ENCODE results near the gene GALNT9. TPM values are rescaled to one million over a fixed set of nuclear protein-coding genes. Genes with fewer than 3 reads are reported as not detected.
A peak's percentile ranks its signal among the peaks of the same experiment; 100 is the strongest.

Gene GALNT9
- polyA plus RNA-seq, 1 donor from 2014 or later = 13.5 TPM

GRCh38 chr12:132247718-132248452 lies 81.5 kb downstream of the GALNT9 start:
- Histone ChIP-seq H3K4me3 (ENCODE audit: low read length) (no peak overlapping the region), H3K27me3 (ENCODE audit: insufficient read depth, low read depth, low read length) (no peaks in the 10 kb centered on the region), H3K9me3 (ENCODE audit: low read length) (no peaks in the 10 kb centered on the region), H4K20me1 (ENCODE audit: insufficient read depth) (no peaks in the 10 kb centered on the region), H3K36me3 (ENCODE audit: insufficient read depth, low read length) (no peaks in the 10 kb centered on the region), H2AFZ (ENCODE audit: low read depth, low read length) (no peak overlapping the region), H3F3A (ENCODE audit: insufficient read depth, low read length, poor library complexity, severe bottlenecking) (peaks cover 8% of the 10 kb centered on the region), H3K27ac (ENCODE audit: low read length) (peak overlapping the region; percentile 82), H3K4me2 (ENCODE audit: low read length) (no peak overlapping the region), H3K9me2 (ENCODE audit: insufficient read depth, low read length) (no peaks in the 10 kb centered on the region), H3K9ac (ENCODE audit: low read length) (peak overlapping the region; percentile 53), H3K79me2 (replicated peaks; ENCODE audit: insufficient read depth, low read length) (no peaks in the 10 kb centered on the region)
- TF ChIP-seq MXI1 (conservative IDR thresholded peaks at IDR 0.05; ENCODE audit: poor library complexity, severe bottlenecking) = no peak
- TF ChIP-seq EZH2 (IDR thresholded peaks at IDR 0.05; ENCODE audit: borderline replicate concordance, insufficient read depth, low read length, poor library complexity, severe bottlenecking) = no peak
- TF ChIP-seq RAD21 (conservative IDR thresholded peaks at IDR 0.05) = no peak
- no peak for TF ChIP-seq REST (IDR thresholded peaks at IDR 0.05; ENCODE audit: borderline replicate concordance)
- no peak for TF ChIP-seq EP300 (conservative IDR thresholded peaks at IDR 0.05; ENCODE audit: poor library complexity, severe bottlenecking)
- TF ChIP-seq POLR2AphosphoS5 (IDR thresholded peaks at IDR 0.05) = no peak

GRCh38 chr12:132246997-132247717 lies 82.2 kb downstream of the GALNT9 start:
- no peak overlapping the region for H3K4me3 ChIP-seq (ENCODE audit: low read length)
- H3K79me2 ChIP-seq (replicated peaks; ENCODE audit: insufficient read depth, low read length) = no peaks in the 10 kb centered on the region
- peaks cover 8% of the 10 kb centered on the region for H3F3A ChIP-seq (ENCODE audit: insufficient read depth, low read length, poor library complexity, severe bottlenecking)
- H3K9ac ChIP-seq (ENCODE audit: low read length) = peak overlapping the region; percentile 34
- H3K9me3 ChIP-seq (ENCODE audit: low read length) = no peaks in the 10 kb centered on the region
- no peak for TF ChIP-seq SMC3 (conservative IDR thresholded peaks at IDR 0.05; ENCODE audit: poor library complexity)
- H4K20me1 ChIP-seq (ENCODE audit: insufficient read depth) = no peaks in the 10 kb centered on the region
- H3K4me2 ChIP-seq (ENCODE audit: low read length) = no peak overlapping the region
- H2AFZ ChIP-seq (ENCODE audit: low read depth, low read length) = no peak overlapping the region
- H3K27me3 ChIP-seq (ENCODE audit: insufficient read depth, low read depth, low read length) = no peaks in the 10 kb centered on the region
- no peaks in the 10 kb centered on the region for H3K9me2 ChIP-seq (ENCODE audit: insufficient read depth, low read length)
- peak overlapping the region; percentile 82 for H3K27ac ChIP-seq (ENCODE audit: low read length)
- H3K36me3 ChIP-seq (ENCODE audit: insufficient read depth, low read length) = no peaks in the 10 kb centered on the region

GRCh38 chr12:132245521-132246101 lies 83.8 kb downstream of the GALNT9 start:
- no peak overlapping the region for H2AFZ ChIP-seq (ENCODE audit: low read depth, low read length)
- no peaks in the 10 kb centered on the region for H3K36me3 ChIP-seq (ENCODE audit: insufficient read depth, low read length)
- TF ChIP-seq SMC3 (conservative IDR thresholded peaks at IDR 0.05; ENCODE audit: poor library complexity) = no peak
- no peak for TF ChIP-seq EZH2 (IDR thresholded peaks at IDR 0.05; ENCODE audit: borderline replicate concordance, insufficient read depth, low read length, poor library complexity, severe bottlenecking)
- TF ChIP-seq POLR2AphosphoS5 (IDR thresholded peaks at IDR 0.05) = no peak
- TF ChIP-seq MXI1 (conservative IDR thresholded peaks at IDR 0.05; ENCODE audit: poor library complexity, severe bottlenecking) = no peak
- no peak for TF ChIP-seq CTCF (IDR thresholded peaks at IDR 0.05; ENCODE audit: poor library complexity, severe bottlenecking)
- H3K27ac ChIP-seq (ENCODE audit: low read length) = no peak overlapping the region
- peaks cover 8% of the 10 kb centered on the region for H3F3A ChIP-seq (ENCODE audit: insufficient read depth, low read length, poor library complexity, severe bottlenecking)
- no peaks in the 10 kb centered on the region for H3K9me3 ChIP-seq (ENCODE audit: low read length)
- no peaks in the 10 kb centered on the region for H4K20me1 ChIP-seq (ENCODE audit: insufficient read depth)
- no peak overlapping the region for H3K4me3 ChIP-seq (ENCODE audit: low read length)
- H3K9me2 ChIP-seq (ENCODE audit: insufficient read depth, low read length) = no peaks in the 10 kb centered on the region
- no peak overlapping the region for H3K9ac ChIP-seq (ENCODE audit: low read length)
- no peaks in the 10 kb centered on the region for H3K27me3 ChIP-seq (ENCODE audit: insufficient read depth, low read depth, low read length)
- no peak overlapping the region for H3K4me2 ChIP-seq (ENCODE audit: low read length)
- H3K79me2 ChIP-seq (replicated peaks; ENCODE audit: insufficient read depth, low read length) = no peaks in the 10 kb centered on the region
